ENCODE results near the gene MRPS27.

MRPS27 gene

GRCh38 chr5:72351376-72351775, 31.3 kb upstream of the MRPS27 start:
- no peak for TF ChIP-seq CTCF (conservative IDR thresholded peaks at IDR 0.05)

GRCh38 chr5:72347801-72348308, 27.8 kb upstream of the MRPS27 start:
- no peak overlapping the region for H3K27ac ChIP-seq
- no peak for TF ChIP-seq CTCF (conservative IDR thresholded peaks at IDR 0.05)

More at GRCh38 chr5:72351376-72351775, 31.3 kb upstream of the MRPS27 start:
- H3K27ac ChIP-seq, result no peak overlapping the region

GRCh38 chr5:72346398-72346797, 26.4 kb upstream of the MRPS27 start:
- no peak for TF ChIP-seq CTCF (conservative IDR thresholded peaks at IDR 0.05)
- H3K27ac ChIP-seq, result no peak overlapping the region

GRCh38 chr5:72338689-72339209, 18.7 kb upstream of the MRPS27 start:
- TF ChIP-seq CTCF (conservative IDR thresholded peaks at IDR 0.05), result no peak
- H3K27ac ChIP-seq, result no peak overlapping the region

GRCh38 chr5:72337159-72337558, 17.1 kb upstream of the MRPS27 start:
- no peak overlapping the region for H3K27ac ChIP-seq
- TF ChIP-seq CTCF (conservative IDR thresholded peaks at IDR 0.05), result no peak

GRCh38 chr5:72330712-72331111, 10.7 kb upstream of the MRPS27 start:
- no peak overlapping the region for H3K27ac ChIP-seq

GRCh38 chr5:72328172-72328571, 8.1 kb upstream of the MRPS27 start:
- TF ChIP-seq CTCF (conservative IDR thresholded peaks at IDR 0.05), result no peak
- no peak overlapping the region for H3K27ac ChIP-seq

More at GRCh38 chr5:72330712-72331111, 10.7 kb upstream of the MRPS27 start:
- no peak for TF ChIP-seq CTCF (conservative IDR thresholded peaks at IDR 0.05)

All from VCaP (cell line).